ENCODE measurements around the gene CPE. TPM values are rescaled to one million over a fixed set of nuclear protein-coding genes. Genes with fewer than 3 reads are reported as not detected.

CPE gene
- total and polyA plus RNA-seq, 2 donors (not counting 3 experiments of a cell fraction or from before 2014, with no cell fraction given): 2.7 to 9.2 TPM

- Histone ChIP-seq H3K79me2 (ENCODE audit: control insufficient read depth, insufficient read depth, low read length) (no peaks in the 10 kb centered on the region), H3K27me3 (ENCODE audit: control insufficient read depth in 2 of 2, insufficient read depth in 2 of 2, low read length in 2 of 2) (peaks cover 2 to 4% of the 10 kb centered on the region in 2 experiments), H3K27ac (ENCODE audit: insufficient read depth, low read depth, low read length) (no peak overlapping the region), H4K20me1 (replicated peaks; ENCODE audit: control insufficient read depth, extremely low read depth, insufficient read depth, low read length) (no peaks in the 10 kb centered on the region), H3K9me3 (replicated peaks; ENCODE audit: control insufficient read depth, insufficient read depth, low read length) (no peaks in the 10 kb centered on the region), H3K4me1 (ENCODE audit: control insufficient read depth, extremely low read depth, insufficient read depth, low read length) (peaks cover 4% of the 10 kb centered on the region), H2AFZ (ENCODE audit: low read depth, low read length) (peak overlapping the region; percentile 91), H3K9me1 (replicated peaks; ENCODE audit: control insufficient read depth, extremely low read depth, insufficient read depth, low read length) (no peaks in the 10 kb centered on the region), H3K9ac (replicated peaks; ENCODE audit: extremely low read depth, insufficient read depth, low read length) (no peak overlapping the region), H3K4me3 (replicated peaks in 1 of 3; ENCODE audit: insufficient read depth in 1 of 3, low read depth in 1 of 3, low read length in 3 of 3) (peak overlapping the region; percentile 17 to 49 (median 30)), H3K36me3 (ENCODE audit: control insufficient read depth in 2 of 2, extremely low read depth in 1 of 2, insufficient read depth in 2 of 2, low read length in 2 of 2) (no peaks in the 10 kb centered on the region), H3K4me2 (ENCODE audit: insufficient read depth, low read length) (no peak overlapping the region)
- intact Hi-C loops (cut with micrococcal nuclease): loop anchor here (1.0 to 10.0 kb wide), 3 partner anchors 53 to 715 kb away; partner anchors contain the start of gene MSMO1
- ChIA-PET CTCF (interaction anchor here (1.0 to 3.7 kb wide), 4 partner anchors 21 to 248 kb away, joined by 3 to 23 read pairs (median 6); no protein-coding TSS in a partner anchor), POLR2A (no interaction called here)
- TF ChIP-seq POLR2AphosphoS5 (IDR thresholded peaks at IDR 0.05; ENCODE audit: insufficient read depth, low read depth, low read length) (no peak), POLR2A (IDR thresholded peaks at IDR 0.05; ENCODE audit: low read depth, low read length) (no peak), FOS (IDR thresholded peaks at IDR 0.05; ENCODE audit: borderline replicate concordance, insufficient read depth, low read length) (no peak), CTCF (IDR thresholded peaks at IDR 0.05; ENCODE audit: extremely low read depth in 1 of 2, insufficient read depth in 1 of 2, low read depth in 1 of 2, low read length in 2 of 2) (no peak), GATA2 (IDR thresholded peaks at IDR 0.05; ENCODE audit: insufficient read depth, insufficient read length, low read depth, low read length) (no peak), JUN (IDR thresholded peaks at IDR 0.05; ENCODE audit: borderline replicate concordance, insufficient read depth, insufficient read length, low read depth) (no peak), EZH2 (IDR thresholded peaks at IDR 0.05; ENCODE audit: borderline replicate concordance, low read depth, low read length, severe bottlenecking) (no peak), MAX (IDR thresholded peaks at IDR 0.05; ENCODE audit: insufficient read depth, insufficient read length) (no peak), MYC (IDR thresholded peaks at IDR 0.05; ENCODE audit: low read depth, low read length) (no peak)
- FAIRE-seq (no peak), DNase-seq (ENCODE audit: low read depth, low spot score) (no peak)
- BruUV-seq (replicated peaks): no TSS peak
- dilution Hi-C loops (cut with MboI; ENCODE audit: extremely low pct_ligation_motif_present, low sequenced_read_pairs): no loop called here
Observed at GRCh38 chr4:165379678-165380064, 863 bp downstream of the CPE start.

Data from endothelial cell of umbilical vein (primary cell).